GM19467 (cell line): ENCODE measurements around the gene LGALS8.
"Not testable (repeated sequence)": the region's sequence is repeated elsewhere in the genome, so short reads cannot be mapped to it uniquely, and the experiment has no call there.

Source experiments
- ATAC-seq: cut with Tn5 transposase; IDR thresholded peaks from one replicate; pipeline ENCODE4 v1.9.1; 2021; ENCODE audit warnings: mild to moderate bottlenecking, moderate library complexity; ENCODE audit not compliant: unreplicated experiment

LGALS8 gene

DNA sequence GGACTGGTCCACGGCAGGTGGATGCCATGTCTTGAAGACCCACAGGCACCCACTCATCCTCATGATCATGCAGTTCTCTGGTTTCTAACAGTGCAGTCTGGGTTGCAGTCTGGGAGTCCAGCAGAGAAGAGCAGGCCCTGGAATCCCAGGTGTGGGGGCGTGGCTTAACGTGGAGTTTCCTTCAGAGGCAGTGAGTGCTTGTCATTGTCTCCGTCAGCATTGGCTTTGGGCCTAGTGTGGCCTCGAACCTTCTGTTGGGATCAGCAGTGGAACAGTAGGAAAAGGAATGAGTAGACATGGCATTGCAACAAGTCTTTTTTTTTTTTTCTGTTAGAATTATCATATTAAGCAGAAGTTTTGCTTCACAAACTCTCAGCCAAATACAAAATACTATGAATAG, 12.8 kb downstream of the LGALS8 start:
- ATAC-seq = no peak

DNA sequence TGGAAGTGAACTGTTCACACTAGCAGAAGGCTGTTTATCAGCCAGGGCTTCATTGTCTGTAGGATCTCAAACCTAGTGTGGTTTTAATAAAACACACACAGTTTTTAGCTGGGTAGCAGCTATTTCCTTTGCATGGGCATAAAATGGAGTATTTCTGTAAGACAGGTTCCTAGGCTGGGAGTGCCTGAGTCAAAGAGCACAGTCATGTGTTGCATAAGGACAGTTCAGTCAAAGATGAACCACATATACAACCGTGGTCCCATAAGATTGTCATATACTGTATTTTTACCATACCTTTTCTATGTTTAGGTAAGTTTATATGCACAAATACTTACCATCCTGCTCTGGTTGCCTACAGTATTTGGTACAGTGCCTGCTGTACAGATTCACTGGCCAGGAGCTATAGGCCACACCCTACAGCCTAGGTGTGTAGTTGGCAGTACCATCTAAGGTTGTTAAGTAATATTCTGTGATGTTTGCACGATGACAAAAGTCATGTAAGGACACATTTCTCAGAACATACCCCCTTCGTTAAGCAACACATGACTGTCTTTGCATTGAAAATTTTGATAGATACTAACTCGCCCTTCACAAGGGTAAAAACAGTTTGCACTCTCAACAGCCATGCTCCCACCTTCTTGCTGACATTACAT, 17.2 kb downstream of the LGALS8 start:
- ATAC-seq = no peak

DNA sequence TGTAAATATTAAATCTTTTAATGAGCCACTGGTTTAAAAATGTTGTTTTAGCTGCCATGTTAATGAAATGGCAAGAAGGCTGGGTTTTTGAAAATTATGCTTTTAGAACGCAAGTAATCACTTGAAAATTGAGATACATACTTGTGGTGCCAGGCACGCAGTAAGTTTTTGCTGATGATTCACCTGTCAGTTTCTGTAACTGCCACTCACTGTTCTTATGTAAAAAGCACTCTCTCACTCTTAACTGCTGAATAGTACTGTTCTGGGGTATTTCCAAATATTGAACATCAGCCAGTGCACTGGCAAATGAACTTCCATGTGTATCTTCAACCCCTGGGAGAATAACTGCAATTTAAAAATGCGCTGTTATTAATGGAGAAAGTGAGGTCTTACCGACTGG, 17.9 kb downstream of the LGALS8 start:
- ATAC-seq = no peak

DNA sequence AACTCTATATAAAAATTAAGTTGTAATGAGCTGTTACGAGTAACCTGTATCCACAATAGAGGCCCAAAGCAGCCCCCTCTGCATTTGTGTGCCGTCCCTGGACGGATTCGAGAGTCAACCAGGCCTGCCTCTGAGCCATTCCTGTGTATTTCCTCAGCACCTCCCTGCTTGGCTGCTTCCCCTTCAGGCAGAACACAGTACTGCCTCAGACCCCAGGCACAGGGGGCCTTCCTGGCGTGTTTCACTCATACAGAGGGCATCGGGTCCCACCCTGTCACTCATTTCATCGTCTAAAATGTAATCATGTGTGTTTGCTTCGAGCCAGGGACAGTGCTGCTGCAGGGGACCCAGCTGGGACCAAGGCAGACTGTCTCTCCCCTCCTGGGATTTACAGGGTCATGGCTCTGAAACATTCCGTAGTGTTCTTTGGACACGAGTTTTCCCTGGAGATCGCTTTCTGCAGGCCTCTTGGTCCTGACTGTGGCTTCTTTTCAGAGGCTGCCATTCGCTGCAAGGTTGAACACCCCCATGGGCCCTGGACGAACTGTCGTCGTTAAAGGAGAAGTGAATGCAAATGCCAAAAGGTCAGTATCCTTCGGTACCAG, 19.4 kb downstream of the LGALS8 start:
- no peak for ATAC-seq

DNA sequence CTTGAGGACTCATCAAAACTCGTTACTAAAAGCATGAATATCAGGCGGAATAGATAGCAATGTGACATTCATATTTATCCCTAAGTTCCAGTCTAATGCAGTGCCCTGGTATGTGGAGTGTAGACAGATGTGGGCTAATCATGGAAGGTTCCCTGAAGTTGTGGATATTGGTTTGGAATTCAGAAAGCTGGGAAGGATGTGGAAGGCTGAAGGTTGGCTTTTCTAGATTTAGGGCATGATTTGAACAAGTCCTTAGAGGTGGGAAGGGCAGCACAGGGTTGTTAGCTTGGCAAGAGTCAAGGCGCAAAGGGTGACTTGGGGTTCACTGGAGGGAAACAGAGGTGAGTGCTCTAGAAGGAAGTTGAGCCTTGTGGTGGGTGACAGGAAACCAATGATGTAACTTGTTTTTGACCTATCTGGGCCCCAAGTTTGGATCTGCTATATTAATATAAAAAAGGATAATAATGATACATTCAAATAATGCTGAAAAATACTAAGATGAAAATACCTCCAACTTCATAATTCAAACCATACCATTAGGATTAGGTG, 21.9 kb downstream of the LGALS8 start:
- no peak for ATAC-seq

DNA sequence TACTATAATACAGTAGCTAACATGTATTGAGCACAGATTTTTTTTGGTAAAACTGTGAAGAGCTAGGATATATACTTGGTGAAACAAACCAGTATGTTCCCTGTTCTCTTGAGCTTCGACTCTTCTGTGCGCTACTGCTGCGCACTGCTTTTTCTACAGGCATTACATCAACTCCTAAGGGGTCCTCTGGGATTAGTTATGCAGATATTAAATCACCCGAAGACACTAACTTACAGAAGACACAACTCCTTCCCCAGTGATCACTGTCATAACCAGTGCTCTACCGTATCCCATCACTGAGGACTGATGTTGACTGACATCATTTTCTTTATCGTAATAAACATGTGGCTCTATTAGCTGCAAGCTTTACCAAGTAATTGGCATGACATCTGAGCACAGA, 24.7 kb downstream of the LGALS8 start:
- no peak for ATAC-seq

DNA sequence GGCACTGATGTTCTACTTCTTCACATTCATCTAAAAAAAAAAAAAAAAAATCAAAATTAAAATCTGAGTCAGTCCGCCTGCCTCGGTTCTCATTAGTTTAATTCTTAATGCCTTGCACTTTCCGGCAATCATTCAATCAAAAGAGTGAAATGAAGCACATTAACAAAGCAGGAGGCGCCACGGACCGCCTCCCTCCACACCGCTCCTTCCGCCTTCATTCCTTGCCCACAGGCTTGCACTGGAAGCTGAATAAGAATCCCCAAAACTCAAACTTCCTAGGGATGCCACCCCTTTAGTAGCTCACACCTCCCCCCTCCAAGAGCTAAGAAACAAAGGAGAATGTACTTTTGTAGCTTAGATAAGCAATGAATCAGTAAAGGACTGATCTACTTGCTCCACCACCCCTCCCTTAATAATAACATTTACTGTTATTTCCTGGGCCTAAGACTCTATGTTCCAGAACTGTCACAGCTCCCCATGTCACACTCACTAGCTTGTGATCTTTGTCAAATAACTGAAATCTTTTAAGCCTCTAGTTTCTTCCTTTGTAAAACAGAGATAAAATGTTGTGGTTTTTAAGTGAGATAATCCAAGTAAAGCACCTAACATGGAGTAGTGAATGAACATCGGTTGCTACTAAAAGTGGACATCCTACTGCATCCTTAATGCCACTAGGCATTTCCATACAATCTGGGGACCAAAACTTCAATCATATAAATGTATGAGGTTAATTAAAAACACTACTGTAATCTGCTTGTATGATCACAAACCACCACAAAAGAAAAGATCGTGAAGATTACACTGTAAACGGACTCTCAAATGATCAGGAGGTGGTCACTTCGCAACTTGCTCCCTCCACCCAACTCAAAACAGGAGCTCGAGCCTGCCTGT, 27.4 kb downstream of the LGALS8 start:
- no peak for ATAC-seq

DNA sequence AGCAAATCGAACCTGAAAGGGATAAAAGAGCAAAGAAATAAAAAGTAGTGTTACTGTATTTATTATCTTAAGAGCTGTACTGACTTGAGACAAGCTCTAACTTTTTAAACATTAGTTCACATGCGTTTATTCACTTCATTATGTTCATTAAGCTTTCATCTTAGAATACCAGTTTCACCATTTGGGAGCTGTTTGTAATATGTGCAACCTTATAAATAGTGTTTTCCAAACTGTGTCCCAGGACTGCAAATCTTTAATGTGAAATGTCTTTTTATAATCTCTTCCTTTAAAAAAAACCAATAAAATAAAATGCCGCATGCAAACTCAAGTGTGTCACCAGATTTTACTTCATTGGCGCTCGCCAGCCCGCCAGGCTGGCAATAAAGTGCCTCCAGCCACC, 28.3 kb downstream of the LGALS8 start:
- no peak for ATAC-seq

DNA sequence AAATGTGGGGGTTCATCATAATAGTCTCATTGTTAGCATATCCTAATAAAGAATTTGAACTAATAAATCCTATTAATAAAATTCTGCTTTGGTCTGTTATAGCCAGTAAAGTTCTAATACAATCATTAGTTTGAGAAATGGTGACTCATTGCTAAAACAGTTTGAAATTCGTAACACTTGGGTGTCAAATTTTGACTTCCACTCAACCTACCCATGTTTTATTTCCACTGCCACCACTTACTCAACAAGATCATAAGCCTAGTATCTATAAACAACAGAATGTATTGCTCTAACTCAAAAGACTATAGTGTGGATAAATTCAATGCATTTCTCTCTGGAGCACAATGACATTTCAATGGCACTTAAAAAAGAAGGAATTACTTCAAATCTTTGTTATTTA, 29.1 kb downstream of the LGALS8 start:
- no peak for ATAC-seq

DNA sequence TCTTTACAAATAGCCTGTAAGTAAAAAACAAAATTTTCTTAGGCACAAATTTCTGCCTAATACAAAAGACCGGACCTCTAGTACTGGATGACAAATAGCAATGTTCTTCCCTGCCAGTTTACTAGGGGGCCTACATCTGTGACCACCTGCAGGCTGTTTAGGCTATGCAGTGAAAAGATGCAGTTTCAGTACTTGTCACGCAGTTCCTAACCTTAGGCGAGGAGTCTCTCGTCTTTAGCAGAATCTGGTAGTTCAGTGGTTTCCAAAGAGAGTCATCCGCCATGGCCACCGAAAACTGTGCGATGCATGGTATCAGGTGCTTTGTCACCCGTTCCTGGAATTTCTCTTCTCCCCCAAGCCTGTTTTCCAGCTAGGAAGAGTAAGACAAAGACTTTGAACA, 29.6 kb downstream of the LGALS8 start:
- ATAC-seq = no peak

DNA sequence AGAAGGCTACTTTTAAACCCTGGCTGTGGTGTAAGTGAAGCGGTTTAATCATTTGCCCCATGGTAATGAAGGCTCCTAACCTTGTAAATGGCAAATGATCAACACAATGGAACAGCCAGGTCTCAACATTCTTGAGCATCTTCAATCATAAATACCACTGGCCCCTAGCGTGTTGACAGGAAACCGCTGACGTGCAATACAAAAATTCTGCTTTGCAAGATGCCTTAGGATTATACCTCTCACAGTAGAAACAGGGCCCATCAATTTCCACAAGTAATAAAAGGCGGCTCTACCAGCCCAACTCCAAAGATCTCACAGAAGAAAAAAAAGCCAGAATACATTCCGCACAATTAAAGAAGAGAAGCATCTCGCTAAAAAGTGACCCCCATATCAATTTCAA, 32.8 kb downstream of the LGALS8 start:
- no peak for ATAC-seq

DNA sequence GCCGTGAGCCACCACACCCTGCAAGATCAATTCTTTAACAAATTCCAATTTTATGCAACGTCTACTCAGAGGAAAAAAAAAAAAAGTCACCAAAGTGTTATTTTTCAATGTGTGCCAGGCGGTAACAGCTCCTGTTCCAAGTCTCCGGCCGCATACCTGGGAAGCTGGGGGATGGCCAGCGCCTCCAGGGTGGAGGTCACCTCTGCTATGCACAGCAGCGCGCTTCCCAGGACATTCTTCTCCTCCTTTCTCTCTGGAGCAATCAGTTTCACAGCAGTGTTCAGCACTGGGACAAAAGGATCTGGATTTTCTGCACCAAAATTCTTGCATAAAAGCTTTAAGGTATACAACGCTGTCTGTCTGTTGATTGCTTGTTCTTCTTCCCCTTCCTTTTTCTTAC, 34.3 kb downstream of the LGALS8 start:
- ATAC-seq = no peak

DNA sequence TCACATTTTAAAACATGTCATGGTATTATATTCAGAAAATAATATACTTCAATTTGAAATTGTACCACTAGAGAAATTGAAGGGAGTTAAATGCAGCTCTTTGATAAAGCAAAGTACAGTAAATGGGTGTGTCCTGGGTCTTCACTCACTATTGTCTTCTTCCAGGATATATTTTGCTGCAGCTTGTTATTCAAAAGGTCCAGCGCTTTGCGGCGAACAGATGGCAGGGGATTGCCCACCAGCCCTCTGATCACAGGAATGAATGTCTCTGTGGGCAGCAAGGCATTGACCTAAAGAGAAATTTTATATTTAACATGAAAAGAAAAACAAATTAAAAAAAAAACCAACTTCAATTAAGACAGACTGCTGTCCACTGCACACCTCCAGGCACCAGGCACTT, 35.1 kb downstream of the LGALS8 start:
- ATAC-seq = no peak

DNA sequence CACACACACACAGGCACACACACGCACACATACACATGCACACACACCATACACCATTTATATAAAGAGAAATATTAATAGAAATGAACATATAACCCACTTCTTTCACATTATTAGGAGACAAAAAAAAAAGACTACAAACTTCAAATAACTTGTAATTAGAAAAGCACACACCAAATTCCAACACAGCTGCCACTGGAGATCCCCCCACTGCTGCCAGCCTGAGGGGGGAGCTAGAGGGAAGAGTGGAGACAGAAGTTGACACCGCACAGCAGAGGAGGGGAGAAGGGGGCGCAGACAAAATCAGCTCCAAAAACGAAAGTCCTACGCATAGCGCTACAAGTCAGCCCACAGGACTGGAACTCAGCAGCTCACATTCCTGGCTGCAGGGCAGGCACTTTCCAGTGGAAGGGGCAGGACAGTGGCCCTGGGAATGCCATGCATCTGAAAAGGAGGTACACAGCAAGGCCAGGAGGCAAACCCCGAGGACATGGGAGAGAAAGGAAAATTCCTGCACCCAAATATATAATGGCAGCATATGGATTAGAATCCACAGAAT, 36.5 kb downstream of the LGALS8 start:
- ATAC-seq = no peak

DNA sequence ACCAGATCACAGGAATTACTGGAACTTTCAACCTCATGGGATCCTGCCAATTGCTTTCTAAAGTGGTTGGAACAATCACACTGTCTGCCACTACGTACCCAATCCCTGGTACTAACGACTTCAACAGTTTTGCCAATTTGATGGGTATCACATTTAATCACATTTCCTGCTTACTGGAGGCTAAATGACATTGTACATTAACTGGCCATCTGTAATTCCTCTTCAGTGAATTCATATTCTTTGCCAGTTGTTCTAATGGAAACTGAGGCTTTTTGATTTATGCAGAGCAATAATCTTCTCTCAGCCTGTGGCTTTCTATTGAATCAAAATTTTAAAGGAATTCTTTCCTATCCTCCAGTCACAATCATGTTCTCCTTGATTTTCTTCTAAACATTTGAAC, 38.2 kb downstream of the LGALS8 start:
- no peak for ATAC-seq

DNA sequence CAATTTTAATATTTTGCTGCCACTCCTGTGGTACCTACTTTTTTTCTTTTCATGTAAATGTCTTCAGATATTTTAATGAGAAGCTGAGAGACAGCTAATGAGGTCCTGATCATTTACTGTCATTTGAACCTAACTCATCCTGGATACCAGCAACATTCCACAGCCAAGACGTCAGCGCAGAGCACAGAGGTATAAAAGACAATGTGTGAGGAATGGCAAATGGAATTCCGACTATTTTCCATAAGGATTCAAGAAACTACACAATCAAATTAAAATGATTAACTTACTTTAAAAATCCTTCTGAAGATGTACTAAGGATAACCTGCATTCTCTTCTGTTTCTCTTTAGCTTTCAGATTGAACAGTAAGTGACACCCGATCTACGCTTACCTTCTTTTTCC, 41.7 kb downstream of the LGALS8 start:
- ATAC-seq = no peak

DNA sequence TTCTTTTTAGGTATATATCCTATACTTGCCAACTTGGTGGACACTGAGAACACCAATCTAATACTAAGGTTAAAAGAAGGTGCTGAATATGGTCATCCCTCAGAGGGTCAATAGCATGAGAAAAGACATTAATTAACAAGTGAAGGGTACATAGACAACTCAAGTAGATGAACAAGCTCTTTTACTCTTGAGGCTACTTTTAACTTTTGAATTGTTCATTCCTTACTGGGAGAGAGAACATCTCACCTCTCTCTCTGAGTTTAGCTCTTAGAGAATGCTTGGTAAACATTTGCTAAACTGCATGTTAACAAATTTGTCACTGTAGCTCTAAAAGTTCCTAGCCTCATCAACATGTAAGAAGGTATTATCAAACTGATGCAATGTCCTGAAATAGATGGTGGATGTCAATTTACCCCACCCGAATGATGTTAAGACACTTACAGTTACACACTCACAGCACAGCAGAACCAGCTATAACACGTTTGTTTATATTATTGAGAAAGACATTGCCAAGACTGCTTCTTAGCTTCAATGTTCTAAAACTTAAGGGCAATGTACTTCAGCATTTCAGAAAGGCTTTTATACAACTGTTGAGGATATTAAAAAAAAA, 44.6 kb downstream of the LGALS8 start:
- no peak for ATAC-seq

DNA sequence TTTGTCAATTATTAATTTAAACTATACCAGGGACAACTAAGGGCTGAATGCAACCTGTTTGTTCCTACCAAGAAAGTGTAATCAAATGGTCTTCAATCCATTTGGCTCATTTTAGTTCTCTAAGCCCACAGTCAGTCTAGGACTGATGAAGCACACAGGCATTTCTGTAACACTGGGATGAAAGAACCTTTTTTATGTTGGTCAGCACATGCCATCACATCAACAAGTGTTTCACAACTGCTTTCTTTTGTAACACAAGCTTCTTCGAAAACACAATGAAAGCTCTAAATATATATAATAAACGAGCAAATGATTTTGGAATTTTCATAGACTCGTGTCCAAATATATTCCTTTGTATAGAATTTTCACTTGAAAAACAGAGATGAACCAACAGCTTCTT, 51.7 kb downstream of the LGALS8 start:
- ATAC-seq = no peak

DNA sequence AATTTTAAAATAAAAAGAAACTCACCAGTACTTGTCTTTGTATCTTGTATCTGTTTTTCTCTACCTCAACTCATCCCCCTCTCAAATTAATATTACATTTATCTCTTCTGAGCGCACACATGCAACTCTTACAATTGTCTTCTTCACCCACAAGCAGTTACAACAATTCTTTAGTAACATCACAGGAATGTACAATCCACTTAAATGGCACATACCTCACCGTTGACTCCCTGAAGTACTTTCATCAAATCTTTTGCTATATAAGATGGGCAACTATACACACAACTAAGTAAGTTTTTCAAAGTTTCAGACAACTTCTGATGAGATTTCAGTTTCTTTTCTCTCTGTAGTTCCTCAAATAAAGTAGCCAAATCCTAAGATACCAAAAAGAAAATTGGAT, 52.2 kb downstream of the LGALS8 start:
- no peak for ATAC-seq

DNA sequence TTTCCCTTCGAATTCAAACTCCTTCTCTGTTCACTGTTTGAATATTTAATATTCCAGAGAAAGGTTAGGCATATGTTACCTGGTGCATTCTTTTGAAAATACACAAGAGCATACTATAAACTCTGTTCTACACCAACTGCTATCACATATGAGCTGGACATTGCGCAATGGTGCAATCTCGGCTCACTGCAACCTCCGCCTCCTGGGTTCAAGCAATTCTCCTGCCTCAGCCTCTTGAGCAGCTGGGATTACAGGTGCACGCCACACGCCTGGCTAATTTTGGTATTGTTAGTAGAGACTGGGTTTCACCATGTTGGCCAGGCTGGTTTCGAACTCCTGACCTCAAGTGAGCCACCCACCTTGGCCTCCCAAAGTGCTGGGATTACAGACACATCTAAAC, 53.3 kb downstream of the LGALS8 start:
- ATAC-seq = not testable (repeated sequence)

DNA sequence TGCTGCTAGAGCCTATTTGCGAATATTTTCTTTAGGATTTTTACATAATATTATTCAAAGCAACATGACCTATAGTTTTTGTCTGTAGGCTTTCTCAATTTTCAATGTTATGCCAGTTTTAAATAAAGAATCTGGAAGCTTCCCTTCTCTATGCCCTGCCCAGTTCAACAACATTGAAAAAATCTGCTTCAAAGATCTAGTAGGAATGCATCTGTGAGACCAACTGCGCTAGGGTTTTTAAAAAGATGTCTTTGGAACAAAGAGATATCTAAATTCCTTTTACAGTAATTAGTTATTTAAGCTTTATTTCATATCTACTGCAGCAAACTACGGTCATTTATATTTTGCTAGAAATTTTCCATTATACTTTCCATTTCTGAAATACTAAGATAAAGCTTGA, 54.9 kb downstream of the LGALS8 start:
- no peak for ATAC-seq
